ENCODE data around the gene CSPG5.

GRCh38 chr3:47520756-47521155 lies 57.9 kb downstream of the CSPG5 start:
- TF ChIP-seq RAD21 (IDR thresholded peaks at IDR 0.05; ENCODE audit: low read depth) (no peak), POLR2A (IDR thresholded peaks at IDR 0.05; ENCODE audit: borderline replicate concordance, extremely low read depth, insufficient read depth, insufficient read length) (no peak), ZFX (IDR thresholded peaks at IDR 0.05) (no peak), CTCF (IDR thresholded peaks at IDR 0.05 in 2 of 3, conservative IDR thresholded peaks at IDR 0.05 in 1 of 3; ENCODE audit: borderline replicate concordance in 1 of 3, insufficient read depth in 1 of 3, low read depth in 2 of 3, low read length in 2 of 3) (no peak), ZNF274 (IDR thresholded peaks at IDR 0.05; ENCODE audit: low read depth, low read length) (no peak), CEBPB (IDR thresholded peaks at IDR 0.05; ENCODE audit: low read depth) (no peak)

All from HCT116 (cell line).